AG09309 (cell line): Measurements from ENCODE around the gene TMEM14B.
A peak's percentile ranks its signal among the peaks of the same experiment; 100 is the strongest.

Source experiments
- DNase-seq: peaks from one replicate; pipeline ENCODE4 v3.0.0-alpha.2; 2010; ENCODE audit warnings: low read depth
- H3K4me3 ChIP-seq: 2 replicates; pipeline ENCODE4 v1.5.1; 2011; ENCODE audit warnings: mild to moderate bottlenecking, low read depth, low read length, moderate library complexity; ENCODE audit not compliant: control insufficient read depth
- CTCF ChIP-seq: IDR thresholded peaks from 2 replicates; pipeline ENCODE4 v1.5.1; 2011; ENCODE audit warnings: mild to moderate bottlenecking, low read depth, low read length, inconsistent platforms; ENCODE audit not compliant: insufficient read depth, control insufficient read depth; ENCODE audit errors: missing control alignments

Gene TMEM14B

GRCh38 chr6:10793035-10793434 is 45.4 kb downstream of the TMEM14B start:
- DNase-seq: no peak
- no peak overlapping the region for H3K4me3 ChIP-seq
- TF ChIP-seq CTCF: no peak

- no peak for TF ChIP-seq CTCF
- H3K4me3 ChIP-seq: no peak overlapping the region
- no peak for DNase-seq
Observed at GRCh38 chr6:10793695-10794094, 46.1 kb downstream of the TMEM14B start.

GRCh38 chr6:10794239-10794638 is 46.6 kb downstream of the TMEM14B start:
- no peak for TF ChIP-seq CTCF
- no peak for DNase-seq
- no peak overlapping the region for H3K4me3 ChIP-seq

- H3K4me3 ChIP-seq: no peak overlapping the region
- no peak for DNase-seq
- TF ChIP-seq CTCF: no peak
Observed at GRCh38 chr6:10800810-10801209, 53.2 kb downstream of the TMEM14B start.

GRCh38 chr6:10801224-10801848 is 53.7 kb downstream of the TMEM14B start:
- DNase-seq: peak; percentile 5
- H3K4me3 ChIP-seq: no peak overlapping the region
- TF ChIP-seq CTCF: peak; percentile 99
